IPS DF 6.9 (cell line): ENCODE measurements around the gene MYH11.
"Not testable (repeated sequence)": the region's sequence is repeated elsewhere in the genome, so short reads cannot be mapped to it uniquely, and the experiment has no call there.

ENCODE experiments used
- DNase-seq: peaks from one replicate; pipeline ENCODE4 v3.0.0-alpha.2; 2013; ENCODE audit warnings: low read depth, low spot score
- H3K27ac ChIP-seq: one replicate; pipeline ENCODE4 v1.5.1; 2013; ENCODE audit warnings: low read length, control low read depth
- H3K27me3 ChIP-seq: 2 replicates; pipeline ENCODE4 v1.6.1; 2013; ENCODE audit warnings: mild to moderate bottlenecking, low read length; ENCODE audit not compliant: control insufficient read depth, insufficient read depth
- H3K36me3 ChIP-seq: 2 replicates; pipeline ENCODE4 v1.6.1; 2013; ENCODE audit warnings: low read length; ENCODE audit not compliant: control insufficient read depth, insufficient read depth
- H3K4me1 ChIP-seq: 2 replicates; pipeline ENCODE4 v1.6.1; 2013; ENCODE audit warnings: low read length; ENCODE audit not compliant: control insufficient read depth, insufficient read depth
- H3K4me3 ChIP-seq: 2 replicates; pipeline ENCODE4 v1.5.1; 2013; ENCODE audit warnings: mild to moderate bottlenecking, low read length
- H3K9me3 ChIP-seq: 2 replicates; pipeline ENCODE4 v1.6.1; 2013; ENCODE audit warnings: low read length, inconsistent platforms; ENCODE audit not compliant: control insufficient read depth, insufficient read depth
- WGBS: extraction: QIAGEN DNeasy Blood & Tissue Kit; methylation state at CpG from one replicate; pipeline ENCODE4 v1.1.7; 2013; ENCODE audit warnings: mixed read lengths, missing lambda C conversion rate; ENCODE audit not compliant: insufficient read length, insufficient coverage; 5-methylcytosine and 5-hydroxymethylcytosine counted together

Gene MYH11

GRCh38 chr16:15703029-15703736, 153.6 kb downstream of the MYH11 start:
- no peak for DNase-seq
- Histone ChIP-seq H3K4me1 (no peaks in the 10 kb centered on the region), H3K27ac (no peak overlapping the region), H3K36me3 (peaks cover 9% of the 10 kb centered on the region), H3K9me3 (no peaks in the 10 kb centered on the region), H3K27me3 (no peaks in the 10 kb centered on the region), H3K4me3 (no peak overlapping the region)
- WGBS, result no CpG with 5 or more reads among the region's 14 CpGs

- no peaks in the 10 kb centered on the region for H3K27me3 ChIP-seq
- H3K9me3 ChIP-seq, result no peaks in the 10 kb centered on the region
- peaks cover 7% of the 10 kb centered on the region; the same call in 1 of the 2 replicates for H3K36me3 ChIP-seq
- no peak overlapping the region for H3K27ac ChIP-seq
- no peak overlapping the region for H3K4me3 ChIP-seq
- no peak for DNase-seq
- H3K4me1 ChIP-seq, result no peaks in the 10 kb centered on the region
- no CpG with 5 or more reads among the region's 11 CpGs for WGBS
These were observed 154.6 kb downstream of the MYH11 start for GRCh38 chr16:15701975-15702970.

- Histone ChIP-seq H3K36me3 (peaks cover 9% of the 10 kb centered on the region; the same call in 1 of the 2 replicates), H3K4me3 (no peak overlapping the region), H3K4me1 (no peaks in the 10 kb centered on the region), H3K27me3 (no peaks in the 10 kb centered on the region), H3K9me3 (no peaks in the 10 kb centered on the region), H3K27ac (no peak overlapping the region)
- no CpG with 5 or more reads among the region's 6 CpGs for WGBS
- DNase-seq, result no peak
These were observed 155.5 kb downstream of the MYH11 start for GRCh38 chr16:15701367-15701766.

GRCh38 chr16:15699819-15700218, 157.0 kb downstream of the MYH11 start:
- WGBS, result no CpG with 5 or more reads among the region's 12 CpGs
- H3K36me3 ChIP-seq, result peaks cover 9% of the 10 kb centered on the region; the same call in 1 of the 2 replicates
- no peak overlapping the region for H3K4me3 ChIP-seq
- H3K9me3 ChIP-seq, result no peaks in the 10 kb centered on the region
- H3K27ac ChIP-seq, result no peak overlapping the region
- H3K27me3 ChIP-seq, result no peaks in the 10 kb centered on the region
- no peak for DNase-seq
- H3K4me1 ChIP-seq, result no peaks in the 10 kb centered on the region

GRCh38 chr16:15694499-15694898, 162.3 kb downstream of the MYH11 start:
- Histone ChIP-seq H3K27ac (no peak overlapping the region), H3K4me1 (no peaks in the 10 kb centered on the region), H3K27me3 (no peaks in the 10 kb centered on the region), H3K4me3 (no peak overlapping the region), H3K36me3 (peaks cover 9% of the 10 kb centered on the region; the same call in 1 of the 2 replicates), H3K9me3 (no peaks in the 10 kb centered on the region)
- no peak for DNase-seq
- no CpG with 5 or more reads among the region's 5 CpGs for WGBS

- H3K36me3 ChIP-seq, H3K27ac ChIP-seq, H3K4me3 ChIP-seq, H3K9me3 ChIP-seq, DNase-seq, H3K27me3 ChIP-seq, H3K4me1 ChIP-seq: not testable (repeated sequence)
- WGBS, result no CpG with 5 or more reads among the region's 1 CpG
These were observed 164.3 kb downstream of the MYH11 start for GRCh38 chr16:15692508-15692907.

- Histone ChIP-seq H3K4me1 (no peaks in the 10 kb centered on the region), H3K9me3 (no peaks in the 10 kb centered on the region), H3K27me3 (no peaks in the 10 kb centered on the region), H3K36me3 (peaks cover 7% of the 10 kb centered on the region; the same call in 1 of the 2 replicates), H3K27ac (no peak overlapping the region), H3K4me3 (no peak overlapping the region)
- no peak for DNase-seq
- no CpG with 5 or more reads among the region's 10 CpGs for WGBS
These were observed 165.8 kb downstream of the MYH11 start for GRCh38 chr16:15691046-15691445.

GRCh38 chr16:15690296-15690695, 166.5 kb downstream of the MYH11 start:
- WGBS, result no CpG with 5 or more reads among the region's 3 CpGs

GRCh38 chr16:15689290-15689689, 167.5 kb downstream of the MYH11 start:
- no peak for DNase-seq
- no CpG with 5 or more reads among the region's 3 CpGs for WGBS

More at GRCh38 chr16:15690296-15690695, 166.5 kb downstream of the MYH11 start:
- Histone ChIP-seq H3K9me3 (no peaks in the 10 kb centered on the region), H3K4me3 (no peak overlapping the region), H3K36me3 (peaks cover 7% of the 10 kb centered on the region; the same call in 1 of the 2 replicates), H3K27me3 (no peaks in the 10 kb centered on the region), H3K4me1 (no peaks in the 10 kb centered on the region), H3K27ac (no peak overlapping the region)
- DNase-seq, result no peak

GRCh38 chr16:15686287-15686686, 170.5 kb downstream of the MYH11 start:
- no peak for DNase-seq
- peaks cover 7% of the 10 kb centered on the region; the same call in 1 of the 2 replicates for H3K36me3 ChIP-seq
- no CpG with 5 or more reads among the region's 2 CpGs for WGBS
- no peaks in the 10 kb centered on the region for H3K4me1 ChIP-seq
- H3K27me3 ChIP-seq, result no peaks in the 10 kb centered on the region
- H3K27ac ChIP-seq, result no peak overlapping the region
- H3K9me3 ChIP-seq, result no peaks in the 10 kb centered on the region
- H3K4me3 ChIP-seq, result no peak overlapping the region

More at GRCh38 chr16:15689290-15689689, 167.5 kb downstream of the MYH11 start:
- Histone ChIP-seq H3K9me3 (no peaks in the 10 kb centered on the region), H3K36me3 (peaks cover 7% of the 10 kb centered on the region; the same call in 1 of the 2 replicates), H3K4me3 (no peak overlapping the region), H3K27me3 (no peaks in the 10 kb centered on the region), H3K27ac (no peak overlapping the region), H3K4me1 (no peaks in the 10 kb centered on the region)
